T-helper 1 cell treated with Interleukin-12 subunit alpha and Interleukin-12 subunit beta and Interleukin-4 antibody, amounts not matched to agents 30 μg/mL and 1 μg/mL, for 36 hours (primary cell): Measurements from ENCODE around the gene DYSF.
"Not testable (repeated sequence)": the region's sequence is repeated elsewhere in the genome, so short reads cannot be mapped to it uniquely, and the experiment has no call there.

Source experiments
- H3K27ac Mint-ChIP-seq: one replicate; pipeline ENCODE4 v1.8.0; 2021; ENCODE audit warnings: mild to moderate bottlenecking, mixed read lengths
- H3K27me3 Mint-ChIP-seq: one replicate; pipeline ENCODE4 v1.8.0; 2021; ENCODE audit warnings: low read depth, mixed read lengths
- H3K36me3 Mint-ChIP-seq: one replicate; pipeline ENCODE4 v1.8.0; 2021; ENCODE audit warnings: low read depth, mixed read lengths
- H3K4me1 Mint-ChIP-seq: one replicate; pipeline ENCODE4 v1.8.0; 2021; ENCODE audit warnings: low read depth, mixed read lengths
- H3K4me3 Mint-ChIP-seq: one replicate; pipeline ENCODE4 v1.8.0; 2021; ENCODE audit warnings: mild to moderate bottlenecking, moderate library complexity, mixed read lengths
- H3K9me3 Mint-ChIP-seq: one replicate; pipeline ENCODE4 v1.8.0; 2021; ENCODE audit warnings: mixed read lengths

Gene DYSF

GRCh38 chr2:71474116-71474743, 20.9 kb downstream of the DYSF start:
- Mint-ChIP-seq H3K27me3 (peaks cover 26% of the 10 kb centered on the region), H3K4me1 (no peaks in the 10 kb centered on the region), H3K27ac (no peak overlapping the region), H3K9me3 (no peaks in the 10 kb centered on the region), H3K36me3 (no peaks in the 10 kb centered on the region), H3K4me3 (no peak overlapping the region)

- peaks cover 22% of the 10 kb centered on the region for H3K27me3 Mint-ChIP-seq
- no peaks in the 10 kb centered on the region for H3K4me1 Mint-ChIP-seq
- no peaks in the 10 kb centered on the region for H3K36me3 Mint-ChIP-seq
- H3K4me3 Mint-ChIP-seq = no peak overlapping the region
- no peak overlapping the region for H3K27ac Mint-ChIP-seq
- H3K9me3 Mint-ChIP-seq = no peaks in the 10 kb centered on the region
Measured at GRCh38 chr2:71474744-71475397, 21.5 kb downstream of the DYSF start.

DNA sequence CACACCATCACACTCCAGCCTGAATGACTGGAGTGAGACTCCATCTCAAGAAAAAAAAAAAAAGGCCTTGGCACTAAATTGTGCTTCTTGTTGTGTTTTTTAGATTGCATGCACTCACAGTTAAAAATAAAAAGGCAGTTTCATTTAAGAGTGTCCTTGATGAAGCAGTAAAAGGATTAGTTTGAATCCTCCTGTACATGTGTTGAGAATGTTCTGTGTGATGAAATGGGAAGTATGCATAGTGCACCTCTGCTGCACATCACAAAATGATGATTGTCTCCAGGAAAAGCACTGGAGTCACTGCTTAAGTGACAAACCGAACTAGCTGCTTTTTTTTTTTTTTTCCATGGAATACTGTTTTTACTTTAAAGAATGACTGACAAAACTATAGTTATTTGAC, 23.1 kb downstream of the DYSF start:
- peaks cover 16% of the 10 kb centered on the region for H3K27me3 Mint-ChIP-seq
- no peak overlapping the region for H3K4me3 Mint-ChIP-seq
- no peaks in the 10 kb centered on the region for H3K36me3 Mint-ChIP-seq
- H3K4me1 Mint-ChIP-seq = no peaks in the 10 kb centered on the region
- no peaks in the 10 kb centered on the region for H3K9me3 Mint-ChIP-seq
- no peak overlapping the region for H3K27ac Mint-ChIP-seq

GRCh38 chr2:71477231-71477691, 23.9 kb downstream of the DYSF start:
- peaks cover 18% of the 10 kb centered on the region for H3K27me3 Mint-ChIP-seq
- no peaks in the 10 kb centered on the region for H3K36me3 Mint-ChIP-seq
- no peak overlapping the region for H3K4me3 Mint-ChIP-seq
- no peaks in the 10 kb centered on the region for H3K9me3 Mint-ChIP-seq
- H3K27ac Mint-ChIP-seq = no peak overlapping the region
- H3K4me1 Mint-ChIP-seq = no peaks in the 10 kb centered on the region

DNA sequence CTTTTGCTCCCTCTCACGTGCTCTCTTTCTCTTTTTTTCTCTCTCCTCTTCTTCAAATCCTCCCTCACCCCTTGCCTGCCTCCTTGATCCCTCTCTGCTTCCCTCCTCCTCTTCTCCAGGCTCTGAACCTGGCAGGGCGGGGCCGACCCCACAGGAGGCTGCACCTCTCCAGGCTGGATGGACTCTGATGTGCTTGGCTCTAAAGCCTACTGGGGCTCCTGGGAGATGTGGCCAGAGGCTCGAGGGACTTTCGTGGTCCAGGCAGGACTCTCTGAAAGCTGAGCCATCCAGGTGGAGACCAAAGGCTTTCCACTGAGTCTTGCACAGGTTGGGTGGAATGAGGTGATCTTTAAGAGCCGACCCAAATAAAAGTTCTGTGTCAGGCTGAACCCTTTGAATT, 25.4 kb downstream of the DYSF start:
- Mint-ChIP-seq H3K27ac (no peak overlapping the region), H3K9me3 (no peaks in the 10 kb centered on the region), H3K4me3 (no peak overlapping the region), H3K4me1 (no peaks in the 10 kb centered on the region), H3K27me3 (peaks cover 13% of the 10 kb centered on the region), H3K36me3 (no peaks in the 10 kb centered on the region)

DNA sequence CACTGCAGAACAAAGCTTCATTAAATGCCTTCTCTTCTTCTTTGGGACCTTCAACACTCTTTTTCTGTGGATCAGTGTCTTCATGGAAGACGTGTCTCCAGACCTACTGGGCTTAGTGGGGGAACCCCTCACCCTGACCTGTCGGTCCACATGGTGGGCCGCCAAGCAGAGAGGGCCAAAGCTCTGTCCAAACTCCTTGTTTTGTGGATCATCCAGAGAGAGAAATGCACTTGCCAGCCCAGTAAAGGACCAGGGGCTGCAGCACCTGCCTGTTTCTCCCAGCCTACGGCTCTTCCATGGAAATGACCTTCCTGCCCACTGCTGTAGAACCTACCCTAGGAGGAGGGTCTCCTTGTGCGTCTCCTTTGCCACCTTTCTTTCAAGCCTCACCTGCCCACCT, 25.9 kb downstream of the DYSF start:
- Mint-ChIP-seq H3K4me3 (no peak overlapping the region), H3K9me3 (no peaks in the 10 kb centered on the region), H3K27ac (no peak overlapping the region), H3K4me1 (no peaks in the 10 kb centered on the region), H3K36me3 (no peaks in the 10 kb centered on the region), H3K27me3 (peaks cover 13% of the 10 kb centered on the region)

DNA sequence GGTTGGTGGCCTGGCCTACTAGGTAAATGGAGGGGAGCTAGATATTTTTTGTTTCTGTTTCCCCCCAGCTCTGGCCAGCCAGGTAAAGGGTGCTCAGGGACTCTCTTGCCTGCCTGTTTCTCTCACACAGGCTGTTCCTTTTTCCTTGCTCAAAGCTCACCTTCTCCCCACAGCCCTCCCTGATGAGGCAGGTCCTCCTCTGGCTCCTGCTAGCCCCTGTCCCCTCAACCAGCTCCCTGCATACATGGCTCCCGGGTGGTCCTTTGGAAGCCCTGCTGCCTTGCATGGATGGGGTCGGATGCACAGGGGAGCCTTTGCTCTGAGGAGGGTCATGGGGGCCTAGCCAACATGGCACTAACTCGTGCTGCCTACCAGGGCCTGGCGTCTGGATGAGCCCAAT, 27.8 kb downstream of the DYSF start:
- H3K27me3 Mint-ChIP-seq = peaks cover 10% of the 10 kb centered on the region
- no peak overlapping the region for H3K4me3 Mint-ChIP-seq
- H3K27ac Mint-ChIP-seq = no peak overlapping the region
- no peaks in the 10 kb centered on the region for H3K36me3 Mint-ChIP-seq
- H3K9me3 Mint-ChIP-seq = no peaks in the 10 kb centered on the region
- no peaks in the 10 kb centered on the region for H3K4me1 Mint-ChIP-seq

DNA sequence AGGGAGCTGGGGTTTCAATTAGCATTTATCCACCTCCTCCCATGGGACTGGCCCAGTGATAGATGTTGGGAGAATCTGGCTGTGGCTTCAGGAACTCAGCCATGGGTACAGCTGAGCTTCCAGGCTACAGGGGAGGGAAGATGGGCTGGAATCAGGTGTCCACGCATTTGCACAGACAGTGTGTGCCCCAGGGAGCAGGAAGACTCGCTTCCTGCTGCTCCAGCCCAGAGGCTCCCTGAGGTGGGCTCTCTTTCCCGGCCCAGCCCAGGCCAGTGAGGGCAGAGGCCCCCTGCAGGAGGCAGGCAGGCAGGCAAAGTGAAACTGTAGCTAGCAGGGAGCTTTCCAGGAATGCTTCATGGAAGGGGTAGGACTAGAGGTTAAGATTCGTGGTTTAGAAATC, 28.7 kb downstream of the DYSF start:
- no peak overlapping the region for H3K4me3 Mint-ChIP-seq
- H3K27ac Mint-ChIP-seq = no peak overlapping the region
- no peaks in the 10 kb centered on the region for H3K9me3 Mint-ChIP-seq
- no peaks in the 10 kb centered on the region for H3K36me3 Mint-ChIP-seq
- H3K4me1 Mint-ChIP-seq = no peaks in the 10 kb centered on the region
- H3K27me3 Mint-ChIP-seq = peaks cover 4% of the 10 kb centered on the region

GRCh38 chr2:71483246-71483645, 29.9 kb downstream of the DYSF start:
- no peaks in the 10 kb centered on the region for H3K36me3 Mint-ChIP-seq
- H3K4me1 Mint-ChIP-seq = no peaks in the 10 kb centered on the region
- H3K27me3 Mint-ChIP-seq = peaks cover 4% of the 10 kb centered on the region
- H3K9me3 Mint-ChIP-seq = no peaks in the 10 kb centered on the region
- no peak overlapping the region for H3K4me3 Mint-ChIP-seq
- H3K27ac Mint-ChIP-seq = no peak overlapping the region

DNA sequence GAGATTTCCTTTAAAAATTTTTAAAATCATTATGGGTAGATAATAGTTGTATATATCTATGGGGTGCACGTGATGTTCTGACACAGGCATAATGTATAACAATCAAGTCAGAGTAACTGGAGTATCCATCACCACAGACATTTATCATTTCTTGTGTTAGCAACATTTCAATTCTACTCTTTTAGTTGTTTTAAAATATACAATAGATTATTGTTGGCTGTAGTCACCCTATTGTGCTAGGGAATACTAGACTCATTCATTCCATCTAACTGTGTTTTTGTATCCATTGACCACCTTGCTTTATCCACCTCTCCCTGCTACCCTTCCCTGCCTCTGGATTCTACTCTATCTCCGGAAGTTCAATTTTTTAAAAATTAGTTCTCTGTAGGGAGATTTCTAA, 31.0 kb downstream of the DYSF start:
- H3K36me3 Mint-ChIP-seq = no peaks in the 10 kb centered on the region
- peaks cover 8% of the 10 kb centered on the region for H3K27me3 Mint-ChIP-seq
- H3K27ac Mint-ChIP-seq = no peak overlapping the region
- no peak overlapping the region for H3K4me3 Mint-ChIP-seq
- H3K9me3 Mint-ChIP-seq = no peaks in the 10 kb centered on the region
- no peaks in the 10 kb centered on the region for H3K4me1 Mint-ChIP-seq

DNA sequence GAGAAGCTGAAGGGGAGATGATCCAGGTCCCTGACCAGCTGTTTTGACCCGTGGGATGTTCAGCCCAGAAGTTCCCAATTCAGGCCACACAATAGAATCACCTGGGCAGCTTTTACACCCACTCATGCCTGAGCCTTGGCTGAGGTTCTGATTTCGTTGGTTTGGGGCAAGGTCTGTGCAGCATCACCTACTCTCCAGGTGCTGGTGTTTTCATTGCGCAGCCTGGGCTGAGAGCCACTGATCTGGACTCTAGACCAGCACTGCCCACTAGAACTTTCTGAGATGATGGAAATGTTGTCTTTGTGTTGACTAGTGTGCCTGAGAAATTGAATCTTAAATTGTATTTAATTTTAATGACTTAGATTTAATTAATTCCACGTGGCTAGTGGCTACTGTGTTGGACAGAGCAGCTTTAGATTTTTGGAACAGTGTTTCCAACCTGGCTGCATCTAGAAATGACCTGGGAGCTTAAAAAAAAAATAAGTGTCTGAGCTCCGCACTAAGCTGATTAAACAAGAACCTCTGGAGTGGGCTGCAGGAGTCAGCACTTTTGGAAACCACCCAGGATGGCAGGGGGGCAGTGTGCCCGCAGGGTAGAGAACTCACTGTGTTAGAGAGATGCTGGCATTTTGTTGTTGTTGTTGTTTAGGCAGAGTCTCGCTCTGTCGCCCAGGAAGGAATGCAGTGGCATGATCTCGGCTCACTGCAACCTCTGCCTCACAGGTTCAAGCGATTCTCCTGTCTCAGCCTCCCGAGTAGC, 33.7 kb downstream of the DYSF start:
- H3K4me1 Mint-ChIP-seq = no peaks in the 10 kb centered on the region
- no peaks in the 10 kb centered on the region for H3K9me3 Mint-ChIP-seq
- no peaks in the 10 kb centered on the region for H3K36me3 Mint-ChIP-seq
- H3K27ac Mint-ChIP-seq = no peak overlapping the region
- H3K4me3 Mint-ChIP-seq = no peak overlapping the region
- peaks cover 4% of the 10 kb centered on the region for H3K27me3 Mint-ChIP-seq

DNA sequence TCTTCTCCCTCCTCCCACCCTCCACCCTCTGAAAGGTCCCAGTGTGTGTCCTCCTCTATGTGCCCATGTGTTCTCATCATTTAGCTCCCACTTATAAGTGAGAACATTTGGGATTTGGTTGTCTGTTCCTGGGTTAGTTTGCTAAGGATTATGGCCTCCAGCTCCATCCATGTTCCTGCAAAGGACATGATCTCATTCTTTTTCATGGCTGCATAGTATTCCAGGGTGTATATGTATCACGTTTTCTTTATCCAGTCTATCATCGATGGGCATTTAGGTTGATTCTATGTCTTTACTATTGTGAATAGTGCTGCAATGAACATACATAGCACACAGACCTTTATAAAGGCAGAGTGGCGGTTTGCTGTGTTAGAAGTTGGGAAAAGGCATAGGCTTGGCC, 38.2 kb downstream of the DYSF start:
- not testable (repeated sequence) for H3K4me1 Mint-ChIP-seq, H3K27ac Mint-ChIP-seq, H3K36me3 Mint-ChIP-seq, H3K4me3 Mint-ChIP-seq, H3K9me3 Mint-ChIP-seq, H3K27me3 Mint-ChIP-seq

- peaks cover 4% of the 10 kb centered on the region for H3K27me3 Mint-ChIP-seq
- no peak overlapping the region for H3K27ac Mint-ChIP-seq
- no peaks in the 10 kb centered on the region for H3K4me1 Mint-ChIP-seq
- H3K36me3 Mint-ChIP-seq = no peaks in the 10 kb centered on the region
- no peak overlapping the region for H3K4me3 Mint-ChIP-seq
- H3K9me3 Mint-ChIP-seq = no peaks in the 10 kb centered on the region
Measured at GRCh38 chr2:71492112-71492511, 38.8 kb downstream of the DYSF start.

DNA sequence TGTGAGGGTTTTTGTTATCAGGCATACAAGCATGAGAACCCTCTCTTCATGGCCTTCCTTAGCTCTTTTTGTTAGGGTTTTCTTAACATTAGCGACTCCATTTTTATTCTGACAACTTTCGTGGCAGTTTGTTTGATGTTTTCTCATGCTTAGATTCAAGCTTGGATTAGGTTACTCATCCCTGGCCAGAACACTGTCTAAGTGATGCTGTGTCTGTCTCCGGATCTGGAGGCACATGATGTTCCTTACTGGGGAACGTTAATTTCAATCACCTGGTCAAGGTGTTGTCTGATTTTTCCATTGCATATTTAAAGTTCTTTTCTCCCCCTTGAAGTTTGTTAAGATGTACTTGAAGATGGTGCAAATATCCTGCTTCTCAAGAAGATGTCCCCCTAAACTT, 40.7 kb downstream of the DYSF start:
- no peak overlapping the region for H3K4me3 Mint-ChIP-seq
- no peaks in the 10 kb centered on the region for H3K27me3 Mint-ChIP-seq
- no peaks in the 10 kb centered on the region for H3K9me3 Mint-ChIP-seq
- no peaks in the 10 kb centered on the region for H3K4me1 Mint-ChIP-seq
- H3K36me3 Mint-ChIP-seq = no peaks in the 10 kb centered on the region
- H3K27ac Mint-ChIP-seq = no peak overlapping the region

DNA sequence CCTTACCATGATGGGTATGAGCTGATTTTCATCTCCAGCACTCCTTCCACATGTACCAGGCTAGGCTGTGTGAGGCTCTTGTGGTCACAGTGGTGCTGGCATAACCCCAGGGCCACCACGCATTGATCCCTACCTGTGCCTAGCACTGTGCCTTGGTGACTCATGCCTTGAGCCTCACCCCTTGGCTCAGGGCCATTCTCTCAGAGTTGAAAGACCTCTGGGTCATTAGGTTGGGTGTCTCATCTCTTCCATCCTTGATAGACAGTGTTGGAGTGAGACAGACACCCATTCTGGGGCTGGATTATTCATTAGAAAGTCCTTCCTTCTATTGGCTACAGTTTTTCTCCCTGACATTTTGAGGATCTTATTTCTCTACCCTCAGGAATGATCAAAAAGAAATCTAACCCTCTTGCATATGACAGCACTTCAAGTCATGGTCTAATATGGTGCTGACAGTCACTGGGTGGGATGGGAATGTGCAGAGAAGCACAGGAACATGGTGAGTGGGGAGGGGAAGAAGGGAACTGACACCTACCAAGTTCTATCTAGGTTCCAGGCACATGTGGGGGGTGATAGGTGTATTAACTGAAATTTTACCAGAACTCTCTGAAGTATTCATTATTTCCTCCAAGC, 41.3 kb downstream of the DYSF start:
- no peak overlapping the region for H3K27ac Mint-ChIP-seq
- H3K36me3 Mint-ChIP-seq = no peaks in the 10 kb centered on the region
- H3K27me3 Mint-ChIP-seq = no peaks in the 10 kb centered on the region
- no peaks in the 10 kb centered on the region for H3K4me1 Mint-ChIP-seq
- H3K4me3 Mint-ChIP-seq = no peak overlapping the region
- no peaks in the 10 kb centered on the region for H3K9me3 Mint-ChIP-seq
